HepG2 (cell line): Measurements from ENCODE around the gene RHBDL1. TPM values are rescaled to one million over a fixed set of nuclear protein-coding genes. Genes with fewer than 3 reads are reported as not detected.

Source experiments
- ARNTL ChIP-seq: sonication (generic); formaldehyde crosslinking; IDR thresholded peaks from 2 replicates; pipeline ENCODE4 v1.4.0; 2020; ENCODE audit warnings: mild to moderate bottlenecking, missing genetic modification reagents
- CBX1 ChIP-seq: IDR thresholded peaks from one replicate; pipeline ENCODE4 v1.6.1; 2016; ENCODE audit warnings: antibody characterized with exemption, low read depth
- CHD4 ChIP-seq: fragments of 200-600 bp; sonication (generic); IDR thresholded peaks from 2 replicates; pipeline ENCODE4 v1.7.0; 2017; ENCODE audit warnings: mild to moderate bottlenecking, low read length, borderline replicate concordance
- DDIT3 ChIP-seq: sonication (generic); formaldehyde crosslinking; IDR thresholded peaks from 2 replicates; pipeline ENCODE4 v1.4.0; 2020; ENCODE audit warnings: mild to moderate bottlenecking, missing genetic modification reagents
- HHEX ChIP-seq: IDR thresholded peaks from 2 replicates; pipeline ENCODE4 v1.6.1; 2016; ENCODE audit warnings: control low read depth
- IKZF1 ChIP-seq: fragments of 450-650 bp; IDR thresholded peaks from 2 replicates; pipeline ENCODE4 v1.7.1; 2016
- JUNB ChIP-seq: sonication (generic); formaldehyde crosslinking; IDR thresholded peaks from 2 replicates; pipeline ENCODE4 v1.8.0; 2022; ENCODE audit warnings: missing genetic modification reagents, mild to moderate bottlenecking, borderline replicate concordance
- MIER2 ChIP-seq: IDR thresholded peaks from 2 replicates; pipeline ENCODE4 v1.6.1; 2016; ENCODE audit warnings: missing biosample characterization, missing genetic modification reagents
- RBM22 ChIP-seq: fragments of 200-400 bp; formaldehyde crosslinking; optimal IDR thresholded peaks from 2 replicates; pipeline ENCODE3; 2017; ENCODE audit warnings: mild to moderate bottlenecking, low read length, moderate library complexity
- SIX4 ChIP-seq: sonication (generic); formaldehyde crosslinking; IDR thresholded peaks from 2 replicates; pipeline ENCODE4 v1.4.0; 2020; ENCODE audit warnings: missing genetic modification reagents
- SOX6 ChIP-seq, 2 experiments: fragments of 450-650 bp in 1 of 2; sonication (generic) in 1 of 2; formaldehyde crosslinking in 1 of 2; IDR thresholded peaks; 2 replicates each; pipeline versions ENCODE4 v1.4.0 to v1.6.1; 2017 to 2020; ENCODE audit warnings: antibody characterized with exemption in 1 of 2, mild to moderate bottlenecking in 1 of 2, missing genetic modification reagents in 1 of 2
- TCF7 ChIP-seq: sonication (generic); IDR thresholded peaks from 2 replicates; pipeline ENCODE4 v1.6.1; 2016; ENCODE audit warnings: antibody characterized with exemption, low read depth
- XRCC5 ChIP-seq: fragments of 200-400 bp; formaldehyde crosslinking; optimal IDR thresholded peaks from 2 replicates; pipeline ENCODE3; 2017; ENCODE audit warnings: mild to moderate bottlenecking, low read length
- ZNF335 ChIP-seq: sonication (generic); formaldehyde crosslinking; IDR thresholded peaks from 2 replicates; pipeline ENCODE4 v1.4.0; 2020; ENCODE audit warnings: missing genetic modification reagents
- ZNF580 ChIP-seq: IDR thresholded peaks from 2 replicates; pipeline ENCODE4 v1.6.1; 2016; ENCODE audit warnings: low read depth, borderline replicate concordance
- ZNF749 ChIP-seq: sonication (generic); formaldehyde crosslinking; IDR thresholded peaks from 2 replicates; pipeline ENCODE4 v1.8.0; 2022; ENCODE audit warnings: mild to moderate bottlenecking, missing genetic modification reagents, moderate library complexity, borderline replicate concordance
- ZUFSP ChIP-seq: sonication (generic); formaldehyde crosslinking; IDR thresholded peaks from 2 replicates; pipeline ENCODE4 v1.9.0; 2021; ENCODE audit warnings: missing genetic modification reagents, mild to moderate bottlenecking, borderline replicate concordance
- ZZZ3 ChIP-seq: sonication (generic); formaldehyde crosslinking; IDR thresholded peaks from 2 replicates; pipeline ENCODE4 v1.4.0; 2020; ENCODE audit warnings: missing genetic modification reagents, mild to moderate bottlenecking, borderline replicate concordance
- polyA plus RNA-seq, 8 experiments: library from polyadenylated mRNA; depleted of rRNA in 3 of 8; stranded (reverse) in 7 of 8; unstranded in 1 of 8; fragments of >200 nt; fragmentation: Illumina TruSeq in 4 of 8; extraction: Trizol in 4 of 8; gene quantifications; 2 replicates each; pipeline versions ENCODE4 v1.2.1 to v1.2.3, GENCODE V29; 2011 to 2016; ENCODE audit warnings: low read depth in 4 of 8, missing spikeins in 1 of 8, mixed read lengths in 1 of 8; ENCODE audit not compliant: insufficient read depth in 1 of 8
- total RNA-seq, 5 experiments: library from RNA; depleted of rRNA; stranded (reverse); fragments of >200 nt; fragmentation: Illumina TruSeq; extraction: Trizol; gene quantifications; 2 replicates each; pipeline ENCODE4 v1.2.3, GENCODE V29; 2016; ENCODE audit warnings: low read depth in 1 of 5
- TF ChIP-seq, protein P1 (sequence below): sonication (generic); formaldehyde crosslinking; IDR thresholded peaks from 2 replicates; pipeline ENCODE4 v1.4.0; 2020; ENCODE audit warnings: mild to moderate bottlenecking, missing genetic modification reagents

The RHBDL1 gene
- total and polyA plus RNA-seq, 2 of the 13 experiments (the other 11 are each of a cell fraction or from before 2014, with no cell fraction given) = 1.8 to 3.8 TPM

DNA sequence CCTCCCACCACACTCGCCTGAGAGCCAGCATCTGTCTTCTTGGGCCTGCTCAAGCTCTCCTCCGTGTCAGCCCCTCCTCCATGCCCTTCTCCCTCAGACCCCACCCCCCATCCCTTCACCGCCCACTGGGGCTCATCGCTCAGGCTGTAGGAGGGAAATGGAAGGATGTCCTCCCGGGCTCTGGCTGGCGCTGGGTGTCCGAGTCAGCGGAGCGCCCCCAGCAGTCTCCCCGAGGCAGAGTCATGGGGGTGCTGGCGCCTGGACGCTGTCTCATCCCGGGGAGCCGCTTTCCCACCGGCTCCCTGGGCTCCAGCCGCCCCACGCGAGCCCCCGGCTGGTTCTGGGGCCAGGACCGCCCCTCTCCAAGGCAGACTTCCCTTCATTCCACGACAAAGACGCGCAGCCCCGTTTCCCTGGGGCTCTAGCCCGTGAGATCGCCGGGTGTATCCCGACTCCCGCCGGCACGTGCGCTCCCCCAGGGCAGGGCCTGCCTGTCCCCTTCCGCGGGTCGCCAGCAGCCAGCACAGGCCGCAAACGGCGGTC, 45.0 kb downstream of the RHBDL1 start (continued):
- TF ChIP-seq, protein P1, sequence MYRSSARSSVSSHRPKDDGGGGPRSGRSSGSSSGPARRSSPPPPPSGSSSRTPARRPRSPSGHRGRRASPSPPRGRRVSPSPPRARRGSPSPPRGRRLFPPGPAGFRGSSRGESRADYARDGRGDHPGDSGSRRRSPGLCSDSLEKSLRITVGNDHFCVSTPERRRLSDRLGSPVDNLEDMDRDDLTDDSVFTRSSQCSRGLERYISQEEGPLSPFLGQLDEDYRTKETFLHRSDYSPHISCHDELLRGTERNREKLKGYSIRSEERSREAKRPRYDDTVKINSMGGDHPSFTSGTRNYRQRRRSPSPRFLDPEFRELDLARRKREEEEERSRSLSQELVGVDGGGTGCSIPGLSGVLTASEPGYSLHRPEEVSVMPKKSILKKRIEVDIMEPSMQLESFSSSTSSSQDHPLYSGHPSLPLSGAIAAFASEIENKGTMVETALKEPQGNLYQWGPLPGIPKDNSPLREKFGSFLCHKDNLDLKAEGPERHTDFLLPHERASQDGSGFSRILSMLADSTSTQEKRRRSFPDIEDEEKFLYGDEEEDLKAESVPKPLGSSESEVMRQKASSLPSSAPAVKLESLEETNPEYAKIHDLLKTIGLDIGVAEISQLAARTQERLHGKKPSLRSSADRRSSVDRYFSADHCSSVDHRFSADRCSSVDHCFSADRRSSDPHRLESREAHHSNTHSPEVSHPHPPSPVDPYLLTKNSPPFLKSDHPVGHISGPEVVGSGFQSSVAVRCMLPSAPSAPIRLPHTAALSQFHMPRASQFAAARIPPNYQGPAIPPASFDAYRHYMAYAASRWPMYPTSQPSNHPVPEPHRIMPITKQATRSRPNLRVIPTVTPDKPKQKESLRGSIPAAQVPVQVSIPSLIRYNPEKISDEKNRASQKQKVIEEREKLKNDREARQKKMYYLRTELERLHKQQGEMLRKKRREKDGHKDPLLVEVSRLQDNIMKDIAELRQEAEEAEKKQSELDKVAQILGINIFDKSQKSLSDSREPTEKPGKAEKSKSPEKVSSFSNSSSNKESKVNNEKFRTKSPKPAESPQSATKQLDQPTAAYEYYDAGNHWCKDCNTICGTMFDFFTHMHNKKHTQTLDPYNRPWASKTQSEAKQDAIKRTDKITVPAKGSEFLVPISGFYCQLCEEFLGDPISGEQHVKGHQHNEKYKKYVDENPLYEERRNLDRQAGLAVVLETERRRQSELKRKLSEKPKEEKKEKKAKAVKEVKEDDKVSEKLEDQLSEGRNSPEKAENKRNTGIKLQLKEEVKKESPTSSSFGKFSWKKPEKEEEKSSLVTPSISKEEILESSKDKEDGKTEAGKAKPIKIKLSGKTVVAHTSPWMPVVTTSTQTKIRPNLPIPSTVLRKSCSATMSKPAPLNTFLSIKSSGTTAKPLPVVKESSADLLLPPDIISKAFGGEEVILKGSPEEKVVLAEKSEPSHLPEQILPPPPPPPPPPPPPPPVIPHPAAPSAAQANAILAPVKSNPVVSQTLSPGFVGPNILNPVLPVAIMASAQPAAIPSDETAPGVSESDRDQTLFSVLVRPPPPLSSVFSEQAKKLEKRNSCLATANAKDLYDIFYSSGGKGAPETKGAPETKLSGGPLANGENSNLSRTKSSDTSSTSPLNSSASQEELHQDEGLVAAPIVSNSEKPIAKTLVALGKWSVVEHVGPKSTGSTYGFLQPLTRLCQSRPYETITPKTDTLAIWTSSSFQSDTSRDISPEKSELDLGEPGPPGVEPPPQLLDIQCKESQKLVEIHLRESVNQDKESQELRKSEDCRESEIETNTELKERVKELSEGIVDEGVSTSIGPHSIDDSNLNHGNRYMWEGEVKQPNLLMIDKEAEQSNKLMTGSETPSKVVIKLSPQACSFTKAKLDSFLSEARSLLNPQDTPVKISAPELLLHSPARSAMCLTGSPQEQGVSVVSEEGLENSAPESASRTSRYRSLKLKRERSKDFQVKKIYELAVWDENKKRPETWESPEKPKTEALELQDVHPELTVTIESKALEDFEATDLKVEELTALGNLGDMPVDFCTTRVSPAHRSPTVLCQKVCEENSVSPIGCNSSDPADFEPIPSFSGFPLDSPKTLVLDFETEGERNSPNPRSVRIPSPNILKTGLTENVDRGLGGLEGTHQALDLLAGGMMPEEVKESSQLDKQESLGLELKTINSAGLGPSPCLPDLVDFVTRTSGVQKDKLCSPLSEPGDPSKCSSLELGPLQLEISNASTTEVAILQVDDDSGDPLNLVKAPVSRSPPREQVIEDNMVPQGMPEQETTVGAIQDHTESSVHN = no peak
- TF ChIP-seq ZNF335 (CRISPR knock-in tag) (no peak), IKZF1 (no peak), XRCC5 (no peak), ARNTL (no peak), CHD4 (no peak), SIX4 (no peak), JUNB (CRISPR knock-in tag) (no peak), ZZZ3 (CRISPR knock-in tag) (no peak), CBX1 (no peak), SOX6 (IDR thresholded peaks at IDR 0.05) (no peak), SOX6 (CRISPR knock-in tag; IDR thresholded peaks at IDR 0.05) (no peak), DDIT3 (CRISPR knock-in tag) (no peak), HHEX (CRISPR knock-in tag) (no peak), MIER2 (no peak), TCF7 (no peak), ZUFSP (CRISPR knock-in tag) (no peak), ZNF749 (CRISPR knock-in tag) (no peak), RBM22 (no peak), ZNF580 (no peak; the same call in 1 of the 2 replicates)
